Limb (tissue), 2 donors: ENCODE data around the gene APOL2.
"Not testable (repeated sequence)": the region's sequence is repeated elsewhere in the genome, so short reads cannot be mapped to it uniquely, and the experiment has no call there.

Experiments used
- DNase-seq, 2 donors: peaks; one replicate each; pipeline ENCODE4 v3.0.0-alpha.2; 2016; ENCODE audit errors: extremely low spot score in 2 of 2

The APOL2 gene

DNA sequence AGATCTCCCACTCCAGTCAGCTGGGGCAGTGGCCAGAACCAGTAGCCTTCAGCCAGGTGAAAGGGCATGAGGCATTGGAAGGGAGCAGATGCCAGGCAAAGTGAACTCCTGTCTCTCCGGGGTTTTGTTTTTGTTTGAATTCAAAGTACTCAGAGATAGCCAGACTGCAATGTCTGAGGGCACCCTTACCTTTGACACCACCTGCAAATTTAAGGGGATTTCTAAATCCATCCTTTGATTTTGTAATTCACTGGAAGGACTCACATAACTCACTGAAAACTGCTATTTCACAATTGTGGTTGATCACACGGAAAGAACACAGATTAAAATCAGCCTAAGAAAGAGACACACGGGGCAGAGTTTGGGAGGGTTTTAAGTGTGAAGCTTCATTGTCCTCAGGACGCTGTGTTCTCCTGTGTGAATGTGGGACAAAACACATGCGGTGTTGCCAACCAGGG lies 23.9 kb upstream of the APOL2 start:
- DNase-seq = not testable (repeated sequence)

DNA sequence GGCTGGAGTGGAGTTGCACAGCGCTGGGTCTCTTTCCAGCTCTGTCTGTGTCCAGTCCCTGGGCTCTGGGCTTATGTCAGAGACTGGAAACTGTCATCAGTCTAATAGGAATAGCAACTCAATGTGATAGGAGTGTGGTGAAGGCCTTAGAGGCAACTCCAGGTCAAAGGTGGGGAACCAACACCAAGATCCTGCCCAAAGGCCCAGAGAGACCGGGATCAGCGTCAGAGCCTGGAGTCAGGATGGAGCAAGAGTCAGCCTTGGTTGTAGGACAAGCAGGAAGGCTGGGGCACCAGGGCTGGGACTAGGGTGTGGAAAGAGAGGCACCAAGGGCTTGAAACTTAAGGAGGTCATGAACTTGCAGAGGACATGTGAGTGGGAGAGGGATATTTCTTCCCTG lies 23.0 kb upstream of the APOL2 start:
- DNase-seq = not testable (repeated sequence)

DNA sequence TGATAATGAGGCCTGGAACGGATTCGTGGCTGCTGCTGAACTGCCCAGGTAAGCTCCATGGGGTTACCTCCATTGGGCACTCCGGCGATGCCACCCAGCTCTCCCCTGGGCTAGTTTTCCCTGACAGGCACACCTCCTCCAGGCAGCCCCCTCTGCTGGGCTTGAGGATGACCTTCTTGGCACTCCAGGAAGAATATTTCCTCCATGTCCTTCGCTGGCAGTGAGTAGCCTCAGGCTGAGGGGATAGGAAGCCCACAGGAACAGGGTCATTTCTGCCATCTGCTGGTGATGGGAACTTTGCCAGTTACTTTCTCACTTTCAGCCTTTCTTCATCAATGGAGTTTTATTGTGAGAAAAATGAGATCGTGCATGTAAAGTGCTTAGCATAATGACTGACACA lies 22.3 kb upstream of the APOL2 start:
- not testable (repeated sequence) for DNase-seq

DNA sequence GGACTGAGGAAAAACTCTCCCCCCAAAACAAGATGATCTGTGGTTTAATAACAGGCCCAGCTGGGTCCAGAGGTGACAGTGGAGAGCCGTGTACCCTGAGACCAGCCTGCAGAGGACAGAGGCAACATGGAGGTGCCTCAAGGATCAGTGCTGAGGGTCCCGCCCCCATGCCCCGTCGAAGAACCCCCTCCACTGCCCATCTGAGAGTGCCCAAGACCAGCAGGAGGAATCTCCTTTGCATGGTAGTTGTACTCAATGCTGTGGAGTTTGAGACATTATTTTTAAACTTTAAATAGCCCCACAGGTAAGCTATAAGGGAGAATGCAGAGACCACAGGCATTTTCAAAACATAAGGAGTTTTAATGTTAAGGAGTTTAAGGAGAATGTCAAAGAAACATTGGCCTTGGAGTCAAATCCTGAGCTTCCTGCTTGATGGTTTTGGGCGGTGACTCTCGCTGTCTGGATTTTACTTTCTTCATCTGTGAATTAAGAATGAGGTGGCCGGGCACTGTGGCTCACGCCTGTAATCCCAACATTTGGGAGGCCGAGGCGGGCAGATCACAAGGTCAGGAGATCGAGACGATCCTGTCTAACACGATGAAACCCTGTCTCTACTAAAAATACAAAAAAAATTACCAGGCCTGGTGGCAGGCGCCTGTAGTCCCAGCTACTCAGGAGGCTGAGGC lies 20.4 kb upstream of the APOL2 start:
- no peak for DNase-seq

DNA sequence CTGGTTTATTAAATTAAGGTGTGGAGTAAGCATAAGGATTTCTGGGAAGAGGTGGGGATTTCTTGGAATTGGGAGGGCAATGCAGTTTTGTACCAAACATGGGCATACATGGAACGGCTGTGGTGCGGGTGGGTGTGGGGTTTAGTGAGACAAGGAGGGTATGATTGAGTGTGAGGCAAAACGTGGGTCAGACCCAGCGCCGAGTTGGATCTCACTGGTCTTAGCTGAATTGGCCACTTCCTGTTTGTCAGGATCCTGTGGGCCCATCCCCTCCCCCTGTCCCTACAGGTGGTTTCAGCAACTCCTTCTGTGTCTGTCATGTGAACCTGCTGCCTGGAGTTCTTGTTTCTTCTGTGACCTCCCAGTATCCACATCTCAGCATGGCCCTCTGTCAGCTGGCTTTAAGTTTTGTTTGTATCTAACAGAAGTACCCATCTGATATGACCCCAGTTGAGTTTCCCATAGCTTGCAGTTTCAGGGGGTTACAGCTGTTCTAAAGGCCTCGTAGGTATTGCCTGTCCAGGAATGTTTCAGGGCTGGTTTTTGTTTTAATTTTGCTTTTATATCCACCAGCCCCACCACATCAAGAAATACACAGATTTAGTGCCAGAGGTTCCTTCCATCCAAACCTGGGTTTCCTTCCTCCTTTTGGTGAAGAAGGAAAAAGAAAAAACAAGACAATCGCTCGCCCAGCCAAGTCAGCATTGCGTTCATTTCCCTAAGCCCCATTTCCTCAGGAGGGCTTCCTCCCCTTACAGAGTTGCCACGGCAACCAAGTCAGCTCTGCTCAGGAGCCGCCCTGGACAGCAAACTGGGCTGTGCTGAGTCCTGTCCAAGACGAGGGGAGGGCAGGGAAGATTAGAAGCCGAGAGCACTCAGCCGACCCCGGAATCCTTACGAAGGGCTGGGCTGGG lies 19.6 kb upstream of the APOL2 start:
- no peak for DNase-seq

DNA sequence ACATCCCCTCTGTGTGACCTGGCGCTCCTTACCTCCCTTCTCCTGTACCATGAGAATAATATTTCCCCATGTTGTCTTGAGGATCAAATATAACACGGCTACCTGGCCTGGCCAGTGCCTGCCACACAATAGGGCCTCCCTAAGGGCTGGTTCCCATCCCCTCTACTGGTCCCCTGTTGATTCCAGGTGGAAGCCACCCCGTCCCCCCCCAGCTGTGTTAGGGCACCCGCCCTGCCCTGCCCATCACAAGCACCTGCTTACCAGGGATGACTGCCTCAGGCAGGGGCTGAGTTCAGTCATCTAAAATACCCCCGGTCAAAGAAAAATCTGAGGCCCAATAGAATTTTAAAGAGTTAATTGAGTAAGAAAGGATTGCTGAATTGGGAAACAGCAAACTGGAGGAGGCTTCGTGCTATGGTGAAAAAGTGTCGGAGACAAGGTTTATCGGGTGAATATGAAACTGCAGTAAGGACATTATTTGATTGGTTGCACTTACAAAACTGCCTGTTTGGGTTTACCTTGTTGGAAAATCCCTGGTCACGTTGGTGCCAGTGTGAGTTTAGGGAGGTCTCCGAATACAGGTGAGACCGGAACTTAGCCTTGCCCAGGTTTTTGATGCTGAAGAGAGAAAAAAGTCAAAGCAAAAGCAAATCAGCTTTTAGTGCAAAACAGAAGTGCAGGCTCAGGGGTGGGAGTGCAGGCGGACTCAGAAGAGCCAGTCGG lies 18.8 kb upstream of the APOL2 start:
- DNase-seq = no peak

DNA sequence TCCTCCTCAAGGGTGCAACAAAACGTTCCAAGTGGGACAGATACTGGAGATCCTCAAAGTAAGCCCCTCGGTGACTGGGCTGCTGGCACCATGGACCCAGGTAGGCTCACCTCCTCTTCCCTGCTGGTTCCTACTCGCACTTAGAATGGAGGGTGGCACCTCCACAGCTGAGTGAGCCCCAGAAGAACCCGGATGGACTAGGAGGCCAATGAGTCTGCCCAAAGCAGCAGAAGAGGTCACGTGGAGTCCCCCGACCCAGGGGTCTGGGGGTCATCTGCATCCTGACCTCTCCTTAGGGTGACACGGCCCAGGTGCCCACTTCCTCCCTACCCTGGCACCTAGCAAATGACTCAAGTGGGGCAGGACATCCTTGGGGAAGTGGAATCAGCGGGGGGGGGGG lies 18.0 kb upstream of the APOL2 start:
- DNase-seq = no peak

DNA sequence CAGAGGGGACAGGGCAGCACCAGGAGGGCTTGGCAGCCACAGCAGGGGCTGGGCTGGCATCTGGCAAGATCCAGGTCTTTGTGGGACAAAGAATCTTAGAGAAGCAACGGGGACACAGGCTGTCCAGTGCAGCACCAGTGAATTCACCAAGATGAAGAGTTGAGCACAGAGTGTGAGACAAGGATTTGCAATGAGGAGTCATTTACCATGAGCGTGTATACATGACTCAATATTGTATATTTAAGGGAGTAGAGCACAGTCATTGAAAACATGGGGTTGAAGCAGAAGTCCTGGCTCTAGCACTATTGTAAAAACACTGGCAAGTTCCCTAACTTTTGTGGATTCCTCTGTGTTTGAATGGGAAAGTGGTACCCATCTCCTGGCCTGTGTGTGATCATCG lies 17.2 kb upstream of the APOL2 start:
- DNase-seq = no peak

DNA sequence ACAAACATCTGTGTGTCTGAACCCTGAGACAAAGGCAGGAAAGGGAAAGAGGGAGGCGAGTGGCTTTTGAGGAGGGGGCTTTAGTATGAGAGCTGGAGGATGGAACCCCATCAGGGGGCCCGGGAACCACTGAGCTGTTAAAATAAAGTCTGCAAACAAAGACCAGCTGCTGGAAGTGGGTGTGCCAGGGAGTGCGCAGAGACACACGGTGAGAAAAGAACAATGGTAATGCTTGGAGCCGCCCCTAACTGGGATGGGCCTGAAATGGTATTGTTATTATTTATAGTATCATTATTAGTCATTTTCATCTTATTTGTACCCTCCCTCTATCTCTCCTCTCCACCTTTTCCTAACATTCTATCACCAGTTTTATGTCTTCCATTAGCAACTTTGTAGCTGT lies 16.2 kb upstream of the APOL2 start:
- DNase-seq = not testable (repeated sequence)

DNA sequence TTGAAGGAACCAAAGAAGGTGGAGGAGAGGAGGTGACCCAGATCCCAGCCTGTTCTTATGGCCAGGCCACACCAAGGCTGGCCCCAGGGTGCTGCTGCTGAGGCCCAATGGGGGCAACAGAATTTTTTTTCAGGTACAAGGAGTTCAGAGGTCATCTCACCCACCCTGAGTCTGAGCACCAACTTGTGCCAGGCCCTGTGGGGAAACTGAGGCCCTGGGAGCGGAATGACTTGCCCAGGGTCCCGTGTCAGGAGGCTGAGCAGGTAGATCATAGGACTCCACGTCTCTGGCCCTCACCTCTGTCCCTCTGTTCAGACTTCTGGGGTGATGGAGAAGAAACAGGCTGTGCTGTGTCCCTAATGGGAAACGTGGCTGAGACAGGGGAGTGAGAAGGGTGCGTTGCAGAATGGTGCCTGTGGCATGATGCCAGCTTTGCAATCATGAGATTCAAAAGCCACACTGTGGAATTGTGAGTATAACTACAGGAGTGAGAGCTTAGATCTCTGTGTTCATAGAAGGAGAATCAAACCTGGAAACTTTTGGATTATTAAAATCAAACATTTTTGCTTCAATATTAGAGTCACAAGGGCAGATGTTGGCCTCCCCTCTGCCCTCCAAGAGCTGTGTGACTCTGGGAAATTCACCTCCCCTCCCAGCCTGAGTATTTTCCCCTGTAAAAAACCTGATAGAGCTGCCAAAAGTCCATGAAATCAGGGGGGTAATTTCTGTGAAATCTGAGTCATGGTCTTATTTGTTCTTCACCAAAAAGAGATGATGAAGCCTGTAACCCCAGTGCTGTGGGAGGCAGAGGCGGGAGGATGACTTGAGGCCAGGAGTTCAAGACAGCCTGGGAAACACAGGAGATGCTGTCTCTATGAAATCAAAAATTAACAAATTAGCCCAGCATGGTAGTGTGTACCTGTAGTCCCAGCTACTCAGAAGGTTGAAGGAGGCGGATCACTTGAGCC lies 14.5 kb upstream of the APOL2 start:
- DNase-seq = no peak

DNA sequence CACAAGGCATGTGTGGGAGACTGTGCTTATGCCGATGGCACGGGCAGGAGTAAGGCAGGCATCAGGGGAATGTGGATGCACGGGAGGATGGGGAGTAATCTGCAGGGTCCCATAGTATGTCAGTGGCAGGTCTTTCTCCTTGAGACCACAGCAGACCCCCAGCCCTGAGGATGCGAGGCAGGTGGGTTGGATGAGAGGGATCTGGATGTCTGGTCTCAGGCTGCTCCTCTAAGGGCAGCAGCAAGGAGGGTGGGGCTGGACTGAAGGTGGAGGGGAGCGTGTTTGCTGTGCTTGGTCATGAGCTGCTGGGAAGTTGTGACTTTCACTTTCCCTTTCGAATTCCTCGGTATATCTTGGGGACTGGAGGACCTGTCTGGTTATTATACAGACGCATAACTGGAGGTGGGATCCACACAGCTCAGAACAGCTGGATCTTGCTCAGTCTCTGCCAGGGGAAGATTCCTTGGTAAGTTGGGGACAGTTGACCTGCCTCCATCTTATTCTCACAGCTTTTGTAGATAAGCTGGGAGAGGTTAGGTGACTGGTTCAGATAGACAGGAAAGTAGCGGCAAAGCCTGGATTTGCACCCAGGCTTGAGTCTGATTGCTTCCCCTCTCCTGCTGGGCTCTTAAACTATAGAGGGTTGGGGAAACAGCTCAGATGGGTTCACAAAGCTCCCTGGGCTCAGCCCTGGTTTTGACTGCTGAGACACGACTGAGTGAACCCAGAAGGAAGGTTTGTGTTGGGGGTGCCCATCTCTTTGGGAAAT lies 13.6 kb upstream of the APOL2 start, which contains the start of gene APOL1:
Gene APOL1, plus strand, starts transcription at position 380 of the 769 bp plus-strand sequence. CDS start 1,823 bp downstream, outside the sequence.
- no peak for DNase-seq

DNA sequence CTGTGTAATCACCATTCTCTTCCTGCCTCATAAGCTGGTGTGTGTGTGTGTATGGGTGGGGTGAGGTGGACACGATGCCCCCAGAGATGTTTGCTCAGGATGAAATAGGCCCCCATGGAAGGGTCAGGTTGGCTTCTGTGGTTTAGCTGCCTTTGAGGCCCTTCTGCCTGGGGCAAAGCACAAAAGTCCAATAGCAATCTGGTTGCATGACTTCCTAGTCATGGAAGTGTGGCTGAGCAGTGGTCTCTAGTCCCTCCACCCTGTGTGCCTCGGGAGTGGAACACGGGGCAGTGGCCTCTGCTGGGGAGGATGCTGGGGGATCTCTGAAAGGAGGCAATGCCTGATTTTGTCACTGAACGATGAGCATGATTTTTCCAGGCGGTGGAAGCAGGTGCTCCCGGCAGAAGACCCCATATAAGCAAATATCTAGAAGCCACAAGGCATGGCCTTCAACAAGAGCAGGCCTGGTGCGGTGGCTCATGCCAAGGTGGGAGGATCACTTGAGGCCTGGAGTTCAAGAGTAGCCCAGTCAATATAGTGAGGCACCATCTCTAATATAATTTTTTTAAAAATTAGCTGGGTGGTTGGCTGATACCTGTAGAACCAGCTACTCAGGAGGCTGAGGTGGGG lies 12.8 kb upstream of the APOL2 start:
- not testable (repeated sequence) for DNase-seq

DNA sequence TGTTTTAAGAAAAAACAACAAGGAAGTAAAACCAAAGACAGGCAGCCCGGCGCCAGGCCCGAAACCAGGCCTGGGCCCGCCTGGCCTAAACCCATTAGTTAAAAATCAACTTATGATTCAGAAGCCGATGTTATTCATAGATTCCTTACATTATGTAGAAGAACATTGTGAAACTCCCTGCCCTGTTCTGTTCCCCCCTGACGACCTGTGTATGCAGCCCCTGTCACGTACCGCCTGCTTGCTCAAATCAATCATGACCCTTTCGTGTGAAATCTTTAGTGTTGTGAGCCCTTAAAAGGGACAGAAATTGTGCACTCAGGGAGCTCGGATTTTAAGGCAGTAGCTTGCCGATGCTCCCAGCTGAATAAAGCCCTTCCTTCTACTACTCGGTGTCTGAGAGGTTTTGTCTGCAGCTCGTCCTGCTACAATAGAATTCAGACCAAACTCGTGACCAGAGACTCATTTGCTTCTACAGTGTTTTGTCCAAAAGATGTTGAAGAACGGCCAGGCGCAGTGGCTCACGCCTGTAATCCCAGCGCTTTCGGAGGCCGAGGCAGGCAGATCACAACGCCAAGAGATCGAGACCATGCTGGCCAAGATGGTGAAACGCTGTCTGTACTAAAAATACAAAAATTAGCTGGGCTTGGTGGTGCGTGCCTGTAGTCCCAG lies 11.1 kb upstream of the APOL2 start:
- DNase-seq = not testable (repeated sequence)

DNA sequence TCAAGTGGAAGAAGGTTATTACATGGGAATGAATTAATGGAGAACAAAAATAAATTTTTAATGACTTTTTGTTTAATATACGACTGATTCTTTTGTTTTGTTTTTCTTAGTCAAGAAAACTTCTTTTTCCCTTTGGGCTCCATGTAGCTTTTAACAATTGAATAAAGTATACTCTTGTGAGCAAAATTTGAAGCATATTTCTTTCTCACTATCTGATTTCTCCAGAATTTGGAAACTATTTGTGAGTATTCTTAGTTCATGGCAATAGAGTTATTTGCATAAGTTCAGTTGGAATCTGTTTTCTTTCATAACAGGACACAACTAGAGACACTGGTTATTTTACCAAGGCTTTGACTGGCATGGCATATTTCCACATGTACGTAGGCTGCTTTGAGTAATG lies 9.8 kb upstream of the APOL2 start:
- DNase-seq = no peak

DNA sequence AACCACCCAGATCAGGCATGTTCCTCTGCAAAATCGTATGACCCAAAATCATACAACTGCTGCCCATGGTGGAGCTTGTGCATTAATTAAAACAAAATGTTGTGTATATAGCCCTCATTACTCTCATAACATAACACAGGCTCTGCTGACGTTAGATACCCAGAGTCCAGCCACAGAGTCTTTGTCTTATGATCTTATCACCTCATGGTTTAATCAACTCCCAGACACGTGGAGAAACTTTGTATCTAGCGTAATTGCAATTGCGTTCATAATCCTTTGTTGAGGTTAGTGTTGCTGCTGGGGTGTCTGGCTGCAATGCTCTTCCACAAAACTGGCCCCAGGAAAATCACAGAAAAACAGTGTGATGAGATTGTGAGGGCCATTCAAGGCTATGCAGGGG lies 8.6 kb upstream of the APOL2 start:
- no peak for DNase-seq

DNA sequence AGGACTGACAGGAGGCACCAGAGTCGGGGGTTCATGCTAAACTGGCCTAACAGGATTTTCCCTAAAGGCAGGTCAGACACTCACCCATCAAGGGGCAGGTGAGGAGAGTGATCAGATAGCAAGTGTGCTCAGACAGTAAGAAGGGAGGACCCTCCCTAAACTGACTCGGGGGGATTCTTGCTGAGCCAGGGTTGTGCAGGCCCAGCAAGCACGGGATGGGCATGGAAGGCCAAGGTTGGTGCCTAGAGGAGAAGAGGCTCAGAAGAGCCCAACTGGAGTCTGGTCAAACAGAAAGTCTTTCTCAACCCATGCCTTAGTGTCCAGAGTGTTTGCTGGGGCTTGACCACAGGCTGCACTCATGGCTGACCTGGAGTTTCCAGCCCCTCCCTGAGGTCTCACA lies 7.4 kb upstream of the APOL2 start:
- no peak for DNase-seq

DNA sequence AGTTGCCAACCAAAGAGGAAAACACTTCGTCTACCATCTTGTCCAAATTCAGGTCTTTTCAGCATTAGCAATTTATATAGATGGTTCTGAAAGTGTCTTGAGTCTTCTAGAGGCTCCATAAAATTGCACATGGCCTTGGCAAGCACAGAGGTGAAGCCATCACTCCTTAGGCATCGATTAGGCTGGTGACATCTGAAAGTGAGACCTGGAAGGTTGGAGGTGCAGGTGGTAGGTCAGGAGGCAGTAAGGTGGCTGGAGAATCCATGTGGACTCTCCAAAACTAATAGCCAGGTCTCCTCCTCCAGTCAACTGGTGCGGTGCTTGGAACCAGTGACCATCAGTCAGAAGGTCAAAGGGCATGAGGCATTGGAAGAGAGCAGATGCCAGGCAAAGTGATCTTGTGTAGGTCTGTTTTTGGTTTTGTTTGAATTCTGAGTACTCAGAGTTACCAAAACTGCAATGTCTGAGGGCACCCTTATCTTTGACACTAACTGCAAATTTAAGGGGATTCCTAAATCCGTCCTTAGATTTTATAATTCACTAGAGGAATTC lies 6.6 kb upstream of the APOL2 start:
- no peak for DNase-seq

DNA sequence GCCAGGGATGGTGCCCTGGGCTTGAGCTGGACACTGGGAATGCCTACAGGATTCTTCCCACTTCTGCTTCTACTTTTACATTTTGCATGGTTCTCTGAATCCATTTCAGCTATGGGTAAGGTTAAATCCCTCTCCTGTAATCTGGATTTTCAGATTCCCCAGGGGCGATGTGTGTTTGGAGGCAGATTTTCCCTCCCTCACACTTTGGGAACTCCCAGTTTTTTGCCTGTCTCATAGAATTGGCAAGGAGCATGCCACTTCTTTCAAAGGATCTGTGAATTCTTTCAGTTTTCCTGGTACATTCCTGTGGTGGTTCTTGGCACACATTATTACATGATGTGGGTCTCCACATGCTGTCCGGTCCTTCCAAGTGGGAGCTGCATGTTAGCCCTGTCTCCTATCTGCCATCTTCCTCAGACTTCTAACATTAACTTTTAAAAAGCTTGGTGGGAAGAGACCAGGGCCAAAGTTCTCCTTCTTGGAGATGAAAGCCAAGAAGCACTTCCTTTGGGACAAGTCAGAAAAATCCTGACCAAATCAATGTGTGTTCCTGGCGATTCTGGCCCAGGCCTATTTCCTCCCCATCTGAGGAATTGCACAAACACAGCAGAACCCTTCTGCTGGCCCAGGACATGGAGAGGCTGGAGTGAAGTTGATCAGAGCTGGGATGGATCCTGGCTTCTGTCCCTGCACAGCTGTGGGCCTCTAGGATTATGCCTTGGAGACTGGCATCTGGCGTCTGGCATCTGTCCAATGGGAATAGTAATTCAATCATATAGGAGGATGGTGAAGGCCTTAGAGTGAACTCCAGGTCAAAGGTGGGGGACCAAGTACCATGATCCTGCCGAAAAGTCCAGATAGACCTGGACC lies 5.4 kb upstream of the APOL2 start:
- no peak for DNase-seq
